SKM-1 treated with dmso at 0.1 percent for 144 hours (cell line): ENCODE measurements around the gene KCNK7.
A peak's percentile ranks its signal among the peaks of the same experiment; 100 is the strongest.

Source experiments
- DNase-seq: peaks from one replicate; lab custom pipeline; 2025; ENCODE audit not compliant: unreplicated experiment; lab: John Stamatoyannopoulos, UW

The KCNK7 gene

GRCh38 chr11:65611758-65612603, 16.4 kb upstream of the KCNK7 start:
- DNase-seq: no peak

GRCh38 chr11:65611028-65611757, 15.6 kb upstream of the KCNK7 start:
- peak; percentile 74 for DNase-seq

GRCh38 chr11:65610404-65610803, 14.8 kb upstream of the KCNK7 start:
- no peak for DNase-seq

- DNase-seq: no peak
These were observed 14.1 kb upstream of the KCNK7 start for GRCh38 chr11:65609665-65610064.

GRCh38 chr11:65609229-65609628, 13.6 kb upstream of the KCNK7 start:
- no peak for DNase-seq

GRCh38 chr11:65607614-65608426, 12.2 kb upstream of the KCNK7 start:
- DNase-seq: no peak

GRCh38 chr11:65606876-65607613, 11.4 kb upstream of the KCNK7 start:
- no peak for DNase-seq

GRCh38 chr11:65604258-65604657, 8.7 kb upstream of the KCNK7 start:
- no peak for DNase-seq

- DNase-seq: no peak
These were observed 4.3 kb upstream of the KCNK7 start for GRCh38 chr11:65599955-65600246.

- no peak for DNase-seq
These were observed 3.8 kb upstream of the KCNK7 start for GRCh38 chr11:65599216-65599954.

GRCh38 chr11:65598258-65598699, 2.7 kb upstream of the KCNK7 start:
- no peak for DNase-seq

- DNase-seq: no peak
These were observed 920 bp upstream of the KCNK7 start for GRCh38 chr11:65596520-65596919.

- DNase-seq: no peak
These were observed 469 bp downstream of the KCNK7 start for GRCh38 chr11:65595131-65595530.

GRCh38 chr11:65593518-65594414, 1.8 kb downstream of the KCNK7 start:
- DNase-seq: no peak

- DNase-seq: no peak
These were observed 2.6 kb downstream of the KCNK7 start for GRCh38 chr11:65592858-65593517.

GRCh38 chr11:65591939-65592857, 3.4 kb downstream of the KCNK7 start:
- DNase-seq: no peak

- DNase-seq: no peak
These were observed 5.3 kb downstream of the KCNK7 start for GRCh38 chr11:65590240-65590738.
